ENCODE results near the gene DNAJC5.

Gene DNAJC5

GRCh38 chr20:63962426-63963347 lies 67.8 kb downstream of the DNAJC5 start:
- Mint-ChIP-seq H3K27ac (ENCODE audit: low read depth) (no peak overlapping the region), H3K4me1 (no peaks in the 10 kb centered on the region), H3K27me3 (no peaks in the 10 kb centered on the region), H3K9me3 (no peaks in the 10 kb centered on the region), H3K36me3 (ENCODE audit: insufficient read depth) (peaks cover 4% of the 10 kb centered on the region), H3K4me3 (no peak overlapping the region)
- ATAC-seq (replicated peaks; ENCODE audit: extremely low read depth, poor library complexity, severe bottlenecking) (no peak), DNase-seq (ENCODE audit: low spot score in 2 of 2) (no peak)

GRCh38 chr20:63963348-63963741 lies 68.4 kb downstream of the DNAJC5 start:
- Mint-ChIP-seq H3K9me3 (no peaks in the 10 kb centered on the region), H3K27me3 (no peaks in the 10 kb centered on the region), H3K36me3 (ENCODE audit: insufficient read depth) (peaks cover 3% of the 10 kb centered on the region), H3K4me3 (no peak overlapping the region), H3K27ac (ENCODE audit: low read depth) (no peak overlapping the region), H3K4me1 (peaks cover 1% of the 10 kb centered on the region)
- ATAC-seq (replicated peaks; ENCODE audit: extremely low read depth, poor library complexity, severe bottlenecking) = no peak
- no peak for DNase-seq (ENCODE audit: low spot score in 2 of 2)

- Mint-ChIP-seq H3K4me3 (no peak overlapping the region), H3K27ac (ENCODE audit: low read depth) (no peak overlapping the region), H3K36me3 (ENCODE audit: insufficient read depth) (peaks cover 4% of the 10 kb centered on the region), H3K9me3 (no peaks in the 10 kb centered on the region), H3K4me1 (peaks cover 6% of the 10 kb centered on the region), H3K27me3 (no peaks in the 10 kb centered on the region)
- DNase-seq (ENCODE audit: low spot score in 2 of 2) = no peak
- no peak for ATAC-seq (replicated peaks; ENCODE audit: extremely low read depth, poor library complexity, severe bottlenecking)
Measured at GRCh38 chr20:63963784-63964301, 68.9 kb downstream of the DNAJC5 start.

GRCh38 chr20:63964412-63964811 lies 69.5 kb downstream of the DNAJC5 start:
- no peaks in the 10 kb centered on the region for H3K27me3 Mint-ChIP-seq
- H3K4me1 Mint-ChIP-seq = peaks cover 8% of the 10 kb centered on the region
- no peaks in the 10 kb centered on the region for H3K9me3 Mint-ChIP-seq
- no peak overlapping the region for H3K4me3 Mint-ChIP-seq
- no peak overlapping the region for H3K27ac Mint-ChIP-seq (ENCODE audit: low read depth)
- DNase-seq (ENCODE audit: low spot score in 2 of 2) = no peak
- no peak for ATAC-seq (replicated peaks; ENCODE audit: extremely low read depth, poor library complexity, severe bottlenecking)
- H3K36me3 Mint-ChIP-seq (ENCODE audit: insufficient read depth) = peaks cover 6% of the 10 kb centered on the region

- H3K9me3 Mint-ChIP-seq = no peaks in the 10 kb centered on the region
- no peak overlapping the region for H3K4me3 Mint-ChIP-seq
- H3K27ac Mint-ChIP-seq (ENCODE audit: low read depth) = no peak overlapping the region
- DNase-seq (ENCODE audit: low spot score in 2 of 2) (no peak), ATAC-seq (replicated peaks; ENCODE audit: extremely low read depth, poor library complexity, severe bottlenecking) (no peak)
- peaks cover 7% of the 10 kb centered on the region for H3K36me3 Mint-ChIP-seq (ENCODE audit: insufficient read depth)
- H3K27me3 Mint-ChIP-seq = no peaks in the 10 kb centered on the region
- H3K4me1 Mint-ChIP-seq = peaks cover 8% of the 10 kb centered on the region
Measured at GRCh38 chr20:63966172-63966943, 71.4 kb downstream of the DNAJC5 start.

- DNase-seq (ENCODE audit: low spot score in 2 of 2) (no peak), ATAC-seq (replicated peaks; ENCODE audit: extremely low read depth, poor library complexity, severe bottlenecking) (no peak)
- Mint-ChIP-seq H3K27me3 (no peaks in the 10 kb centered on the region), H3K4me1 (peaks cover 8% of the 10 kb centered on the region), H3K9me3 (no peaks in the 10 kb centered on the region), H3K27ac (ENCODE audit: low read depth) (no peak overlapping the region), H3K4me3 (no peak overlapping the region), H3K36me3 (ENCODE audit: insufficient read depth) (peaks cover 9% of the 10 kb centered on the region)
Measured at GRCh38 chr20:63966944-63967322, 72.0 kb downstream of the DNAJC5 start.

GRCh38 chr20:63967330-63968135 lies 72.6 kb downstream of the DNAJC5 start:
- H3K4me1 Mint-ChIP-seq = peaks cover 8% of the 10 kb centered on the region
- no peaks in the 10 kb centered on the region for H3K27me3 Mint-ChIP-seq
- no peak for ATAC-seq (replicated peaks; ENCODE audit: extremely low read depth, poor library complexity, severe bottlenecking)
- H3K36me3 Mint-ChIP-seq (ENCODE audit: insufficient read depth) = peaks cover 9% of the 10 kb centered on the region
- peak overlapping the region; percentile 83 for H3K4me3 Mint-ChIP-seq
- no peak for DNase-seq (ENCODE audit: low spot score in 2 of 2)
- H3K27ac Mint-ChIP-seq (ENCODE audit: low read depth) = no peak overlapping the region
- H3K9me3 Mint-ChIP-seq = no peaks in the 10 kb centered on the region

GRCh38 chr20:63968136-63968927 lies 73.4 kb downstream of the DNAJC5 start:
- peak overlapping the region; percentile 83 for H3K4me3 Mint-ChIP-seq
- H3K4me1 Mint-ChIP-seq = peaks cover 8% of the 10 kb centered on the region
- DNase-seq (ENCODE audit: low spot score in 2 of 2) = no peak
- no peaks in the 10 kb centered on the region for H3K27me3 Mint-ChIP-seq
- peak; percentile 16 for ATAC-seq (replicated peaks; ENCODE audit: extremely low read depth, poor library complexity, severe bottlenecking)
- H3K36me3 Mint-ChIP-seq (ENCODE audit: insufficient read depth) = peaks cover 8% of the 10 kb centered on the region
- H3K9me3 Mint-ChIP-seq = no peaks in the 10 kb centered on the region
- peak overlapping the region; percentile 91 for H3K27ac Mint-ChIP-seq (ENCODE audit: low read depth)

GRCh38 chr20:63968928-63969760 lies 74.2 kb downstream of the DNAJC5 start:
- Mint-ChIP-seq H3K9me3 (no peaks in the 10 kb centered on the region), H3K27me3 (no peaks in the 10 kb centered on the region), H3K4me3 (peak overlapping the region; percentile 83), H3K36me3 (ENCODE audit: insufficient read depth) (peaks cover 10% of the 10 kb centered on the region), H3K27ac (ENCODE audit: low read depth) (peak overlapping the region; percentile 91), H3K4me1 (peaks cover 16% of the 10 kb centered on the region)
- DNase-seq (ENCODE audit: low spot score in 2 of 2) (no peak), ATAC-seq (replicated peaks; ENCODE audit: extremely low read depth, poor library complexity, severe bottlenecking) (peak; percentile 44)

- ATAC-seq (replicated peaks; ENCODE audit: extremely low read depth, poor library complexity, severe bottlenecking) (peak; percentile 31), DNase-seq (ENCODE audit: low spot score in 2 of 2) (no peak)
- H3K36me3 Mint-ChIP-seq (ENCODE audit: insufficient read depth) = peaks cover 13% of the 10 kb centered on the region
- H3K9me3 Mint-ChIP-seq = no peaks in the 10 kb centered on the region
- H3K27ac Mint-ChIP-seq (ENCODE audit: low read depth) = peak within 1 kb of the TSS; percentile 91
- no peaks in the 10 kb centered on the region for H3K27me3 Mint-ChIP-seq
- H3K4me1 Mint-ChIP-seq = peaks cover 17% of the 10 kb centered on the region
- peak within 1 kb of the TSS; percentile 83 for H3K4me3 Mint-ChIP-seq
Measured at GRCh38 chr20:63969838-63970713, 75.2 kb downstream of the DNAJC5 start, which contains the start of gene ZNF512B. Gene ZNF512B (minus strand): TSS chr20:63969930. CDS start chr20:63967950, 1,980 bp downstream.

All from central memory CD8-positive, alpha-beta T cell (primary cell).